ENCODE results near the gene ATP6V1F.
A peak's percentile ranks its signal among the peaks of the same experiment; 100 is the strongest.

Gene ATP6V1F

GRCh38 chr7:128869138-128869943, 6.7 kb downstream of the ATP6V1F start:
- DNase-seq, result peak; percentile 66

GRCh38 chr7:128869944-128870285, 7.3 kb downstream of the ATP6V1F start:
- no peak for DNase-seq

GRCh38 chr7:128871050-128871449, 8.4 kb downstream of the ATP6V1F start:
- DNase-seq, result no peak

- DNase-seq, result no peak
Measured at GRCh38 chr7:128872394-128872824, 9.8 kb downstream of the ATP6V1F start.

GRCh38 chr7:128873234-128873633, 10.6 kb downstream of the ATP6V1F start:
- DNase-seq, result no peak

- no peak for DNase-seq
Measured at GRCh38 chr7:128874140-128875031, 11.7 kb downstream of the ATP6V1F start.

- no peak for DNase-seq
Measured at GRCh38 chr7:128875523-128875948, 12.9 kb downstream of the ATP6V1F start.

GRCh38 chr7:128876127-128876526, 13.5 kb downstream of the ATP6V1F start:
- DNase-seq, result no peak

- DNase-seq, result no peak
Measured at GRCh38 chr7:128876586-128876977, 13.9 kb downstream of the ATP6V1F start.

- no peak for DNase-seq
Measured at GRCh38 chr7:128876978-128877755, 14.5 kb downstream of the ATP6V1F start.

- DNase-seq, result no peak
Measured at GRCh38 chr7:128877756-128878120, 15.1 kb downstream of the ATP6V1F start.

- DNase-seq, result no peak
Measured at GRCh38 chr7:128878226-128879105, 15.8 kb downstream of the ATP6V1F start.

GRCh38 chr7:128879461-128879938, 16.8 kb downstream of the ATP6V1F start:
- DNase-seq, result no peak

GRCh38 chr7:128879939-128880746, 17.5 kb downstream of the ATP6V1F start:
- DNase-seq, result no peak

GRCh38 chr7:128880791-128881457, 18.3 kb downstream of the ATP6V1F start:
- no peak for DNase-seq

- no peak for DNase-seq
Measured at GRCh38 chr7:128881458-128882125, 18.9 kb downstream of the ATP6V1F start.

GRCh38 chr7:128882134-128882533, 19.5 kb downstream of the ATP6V1F start:
- no peak for DNase-seq

- peak; percentile 89 for DNase-seq
Measured at GRCh38 chr7:128883622-128884448, 21.2 kb downstream of the ATP6V1F start.

All from activated T-cell treated with anti-CD3 and anti-CD28 coated beads, Interleukin-2, amount 50 U/mL, for 1 hour (primary cell).